HepG2 (cell line): ENCODE data around the gene CD93. TPM values are rescaled to one million over a fixed set of nuclear protein-coding genes. Genes with fewer than 3 reads are reported as not detected.

Experiments
- CHCHD3 ChIP-seq: sonication (generic); formaldehyde crosslinking; IDR thresholded peaks from 2 replicates; pipeline ENCODE4 v1.8.0; 2022; ENCODE audit warnings: mild to moderate bottlenecking, missing genetic modification reagents, moderate library complexity
- GTF2F1 ChIP-seq: fragments of 150-350 bp; IDR thresholded peaks from 2 replicates; pipeline ENCODE4 v1.6.1; 2014; ENCODE audit warnings: low read length
- KMT2B ChIP-seq: IDR thresholded peaks from 2 replicates; pipeline ENCODE4 v1.6.1; 2016; ENCODE audit warnings: missing genetic modification reagents, missing compliant biosample characterization
- MED1 ChIP-seq: sonication (generic); formaldehyde crosslinking; IDR thresholded peaks from 2 replicates; pipeline ENCODE4 v1.4.0; 2020; ENCODE audit warnings: missing genetic modification reagents
- PAF1 ChIP-seq: IDR thresholded peaks from 2 replicates; pipeline ENCODE4 v1.6.1; 2016; ENCODE audit warnings: missing genetic modification reagents, missing compliant biosample characterization
- RERE ChIP-seq: IDR thresholded peaks from 2 replicates; pipeline ENCODE4 v1.6.1; 2016; ENCODE audit warnings: low read depth, missing genetic modification reagents, missing compliant biosample characterization
- RFX3 ChIP-seq: IDR thresholded peaks from 2 replicates; pipeline ENCODE4 v1.6.1; 2016; ENCODE audit warnings: missing biosample characterization, missing genetic modification reagents
- SALL2 ChIP-seq: sonication (generic); formaldehyde crosslinking; IDR thresholded peaks from 2 replicates; pipeline ENCODE4 v1.8.1; 2023; ENCODE audit warnings: mild to moderate bottlenecking, missing genetic modification reagents, inconsistent platforms
- SSRP1 ChIP-seq: IDR thresholded peaks from 2 replicates; pipeline ENCODE4 v1.6.1; 2016; ENCODE audit warnings: control low read depth
- THAP9 ChIP-seq: sonication (generic); formaldehyde crosslinking; IDR thresholded peaks from 2 replicates; pipeline ENCODE4; 2020; ENCODE audit warnings: missing genetic modification reagents, mild to moderate bottlenecking, borderline replicate concordance
- ZBTB33 ChIP-seq: sonication (generic); formaldehyde crosslinking; IDR thresholded peaks from 2 replicates; pipeline ENCODE4 v1.4.0; 2020; ENCODE audit warnings: missing genetic modification reagents
- ZNF367 ChIP-seq: sonication (generic); formaldehyde crosslinking; IDR thresholded peaks from 2 replicates; pipeline ENCODE4 v1.4.0; 2020; ENCODE audit warnings: missing genetic modification reagents, borderline replicate concordance
- ZNF574 ChIP-seq: sonication (generic); formaldehyde crosslinking; IDR thresholded peaks from 2 replicates; pipeline ENCODE4 v1.4.0; 2020; ENCODE audit warnings: missing genetic modification reagents
- polyA plus RNA-seq, 8 experiments: library from polyadenylated mRNA; depleted of rRNA in 3 of 8; stranded (reverse) in 7 of 8; unstranded in 1 of 8; fragments of >200 nt; fragmentation: Illumina TruSeq in 4 of 8; extraction: Trizol in 4 of 8; gene quantifications; 2 replicates each; pipeline versions ENCODE4 v1.2.1 to v1.2.3, GENCODE V29; 2011 to 2016; ENCODE audit warnings: low read depth in 4 of 8, missing spikeins in 1 of 8, mixed read lengths in 1 of 8; ENCODE audit not compliant: insufficient read depth in 1 of 8
- total RNA-seq, 5 experiments: library from RNA; depleted of rRNA; stranded (reverse); fragments of >200 nt; fragmentation: Illumina TruSeq; extraction: Trizol; gene quantifications; 2 replicates each; pipeline ENCODE4 v1.2.3, GENCODE V29; 2016; ENCODE audit warnings: low read depth in 1 of 5

CD93 gene
- total and polyA plus RNA-seq, 2 of the 13 experiments (the other 11 are each of a cell fraction or from before 2014, with no cell fraction given), result not detected

- TF ChIP-seq RERE (CRISPR knock-in tag) (no peak), SSRP1 (CRISPR knock-in tag) (no peak), ZBTB33 (CRISPR knock-in tag) (no peak), KMT2B (CRISPR knock-in tag) (no peak), CHCHD3 (no peak), SALL2 (CRISPR knock-in tag) (no peak), THAP9 (CRISPR knock-in tag) (no peak), GTF2F1 (no peak), MED1 (CRISPR knock-in tag) (no peak), ZNF367 (CRISPR knock-in tag) (no peak), ZNF574 (CRISPR knock-in tag) (no peak), RFX3 (no peak), PAF1 (no peak)
Measured at GRCh38 chr20:23119456-23120216, 33.5 kb upstream of the CD93 start (continued).
